Brain pericyte (primary cell): Measurements from ENCODE around the gene DYSF.

Experiments used
- DNase-seq: peaks from one replicate; pipeline ENCODE4 v3.0.0-alpha.2; 2012; ENCODE audit warnings: low read depth, low spot score

Gene DYSF

GRCh38 chr2:71571945-71572344, 118.6 kb downstream of the DYSF start:
- DNase-seq, result no peak

DNA sequence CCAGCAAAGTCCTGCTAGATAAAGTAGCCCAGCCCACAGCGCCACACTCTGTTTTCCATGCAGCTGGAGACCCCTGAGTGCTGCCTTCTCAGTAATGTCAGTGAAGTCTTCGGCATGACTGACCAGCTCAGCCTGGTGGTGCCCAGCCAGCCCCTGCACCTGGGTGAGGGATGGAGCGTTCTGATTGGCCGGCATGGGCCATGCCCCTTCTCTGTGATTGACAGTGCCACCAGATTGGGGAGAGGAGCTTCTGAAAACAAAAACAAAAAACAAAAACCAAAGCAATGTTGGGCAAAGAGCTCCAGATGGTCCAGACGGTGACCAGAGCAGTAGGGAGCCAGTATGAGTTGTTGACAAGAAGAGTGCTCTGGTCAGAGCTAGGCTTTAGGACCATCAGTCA, 122.6 kb downstream of the DYSF start:
- DNase-seq, result no peak

GRCh38 chr2:71576541-71576940, 123.2 kb downstream of the DYSF start:
- DNase-seq, result no peak

GRCh38 chr2:71577209-71577608, 123.8 kb downstream of the DYSF start:
- DNase-seq, result no peak

- no peak for DNase-seq
Observed at GRCh38 chr2:71578767-71579342, 125.5 kb downstream of the DYSF start.

- no peak for DNase-seq
Observed at GRCh38 chr2:71581026-71581425, 127.7 kb downstream of the DYSF start.

GRCh38 chr2:71583876-71584275, 130.5 kb downstream of the DYSF start:
- DNase-seq, result no peak

- DNase-seq, result no peak
Observed at GRCh38 chr2:71586471-71586870, 133.1 kb downstream of the DYSF start.

GRCh38 chr2:71587509-71588073, 134.2 kb downstream of the DYSF start:
- DNase-seq, result no peak

GRCh38 chr2:71588497-71589170, 135.3 kb downstream of the DYSF start:
- DNase-seq, result no peak

GRCh38 chr2:71589763-71590162, 136.4 kb downstream of the DYSF start:
- DNase-seq, result no peak

DNA sequence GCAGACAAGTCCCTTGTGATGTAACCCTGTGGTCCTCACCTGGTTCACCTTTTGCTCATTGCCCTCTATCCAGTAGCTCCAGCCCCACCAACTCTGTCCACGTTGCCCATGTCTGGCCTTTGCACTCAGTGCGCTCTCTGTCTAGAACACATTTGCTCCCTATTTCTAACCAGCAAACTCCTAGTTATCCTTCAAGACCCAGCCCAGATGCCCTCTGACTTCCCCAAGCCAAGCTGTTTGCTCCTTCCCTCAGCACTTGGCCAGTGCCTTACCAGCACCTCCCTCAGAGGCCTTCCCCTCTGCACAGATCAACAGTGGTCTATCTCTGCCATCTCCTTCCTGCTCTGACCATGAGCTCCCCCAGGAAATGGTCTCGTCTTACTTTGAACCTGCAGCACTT, 137.7 kb downstream of the DYSF start:
- no peak for DNase-seq

- no peak for DNase-seq
Observed at GRCh38 chr2:71592181-71592711, 138.9 kb downstream of the DYSF start.

DNA sequence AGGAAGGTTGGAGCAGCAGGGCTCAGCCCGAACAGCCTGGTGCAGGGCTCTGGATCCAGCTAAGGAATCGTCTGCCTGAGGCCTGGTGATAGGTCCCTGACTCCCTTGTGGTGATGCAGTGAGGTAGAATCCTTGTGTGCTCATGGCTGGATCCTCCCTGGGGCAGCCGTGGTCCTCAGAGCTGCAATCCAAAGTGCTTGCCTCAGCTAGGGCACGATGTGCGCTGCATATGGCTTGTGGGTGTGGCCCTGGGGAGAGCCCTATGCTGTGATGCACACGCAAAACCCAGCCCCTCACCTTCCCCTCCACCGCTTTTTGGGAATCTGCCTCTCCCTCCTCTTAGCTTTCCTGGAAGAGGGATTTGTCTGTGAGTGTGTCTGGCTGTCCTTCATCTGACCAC, 142.2 kb downstream of the DYSF start:
- DNase-seq, result no peak

DNA sequence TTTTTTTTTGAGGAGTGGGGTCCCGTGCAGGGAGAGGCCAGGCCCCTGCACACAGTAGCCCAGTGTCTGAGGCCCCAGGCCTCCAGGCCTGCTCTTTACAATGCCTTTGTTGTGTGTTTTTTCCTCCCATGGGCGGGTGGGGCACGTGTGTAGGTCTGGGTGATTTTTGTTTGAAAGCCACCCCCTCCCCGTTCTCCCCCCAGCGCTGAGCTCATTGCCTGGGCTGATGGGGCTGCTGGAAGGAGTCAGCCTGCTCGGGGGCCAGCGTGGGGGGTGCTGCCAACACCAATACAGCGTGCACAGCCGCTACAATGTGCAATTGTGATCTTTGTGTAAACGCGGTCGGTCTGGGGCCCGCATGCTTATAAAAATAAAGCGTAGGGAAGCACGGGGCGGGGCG, 142.7 kb downstream of the DYSF start:
- no peak for DNase-seq

DNA sequence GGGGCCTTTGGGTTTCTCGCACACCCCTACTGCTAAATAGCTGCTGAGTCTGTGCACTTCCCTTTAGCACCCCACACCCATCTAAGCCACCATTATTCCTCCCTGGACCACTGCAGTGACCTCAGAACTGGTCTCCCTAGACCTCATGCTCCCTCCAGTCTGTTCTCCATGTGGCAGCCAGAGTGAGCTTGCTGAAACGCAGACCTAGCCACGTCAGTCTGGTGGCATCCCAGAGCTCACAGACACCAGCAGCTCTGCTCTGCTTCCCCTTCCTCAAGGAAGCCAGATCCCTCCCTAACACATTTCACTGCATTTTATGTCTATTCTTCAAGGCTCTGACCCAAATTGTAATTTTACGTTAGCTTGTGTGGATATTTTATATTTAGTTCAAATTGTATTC, 144.4 kb downstream of the DYSF start:
- DNase-seq, result no peak

- no peak for DNase-seq
Observed at GRCh38 chr2:71598526-71598925, 145.2 kb downstream of the DYSF start.

DNA sequence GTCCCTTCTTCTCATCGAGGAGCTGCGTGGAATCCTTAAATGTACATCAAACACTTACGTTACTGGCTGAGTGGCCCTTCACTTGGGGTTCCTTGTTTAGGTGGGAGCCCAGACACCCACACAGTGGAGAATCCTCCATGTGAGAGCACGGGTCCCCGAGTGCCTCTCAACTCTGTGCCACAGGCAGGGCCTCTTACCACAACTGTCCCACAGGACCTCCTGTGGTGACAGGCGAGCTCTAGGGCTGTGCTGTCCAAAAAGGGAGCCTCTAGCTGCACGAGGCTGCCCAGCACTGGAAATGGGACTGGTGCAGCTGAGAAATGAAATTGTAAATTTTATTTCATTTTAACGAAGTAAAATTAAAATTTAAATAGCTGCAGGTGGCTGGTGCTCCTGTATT, 145.7 kb downstream of the DYSF start:
- DNase-seq, result no peak

- no peak for DNase-seq
Observed at GRCh38 chr2:71599646-71600236, 146.4 kb downstream of the DYSF start.

DNA sequence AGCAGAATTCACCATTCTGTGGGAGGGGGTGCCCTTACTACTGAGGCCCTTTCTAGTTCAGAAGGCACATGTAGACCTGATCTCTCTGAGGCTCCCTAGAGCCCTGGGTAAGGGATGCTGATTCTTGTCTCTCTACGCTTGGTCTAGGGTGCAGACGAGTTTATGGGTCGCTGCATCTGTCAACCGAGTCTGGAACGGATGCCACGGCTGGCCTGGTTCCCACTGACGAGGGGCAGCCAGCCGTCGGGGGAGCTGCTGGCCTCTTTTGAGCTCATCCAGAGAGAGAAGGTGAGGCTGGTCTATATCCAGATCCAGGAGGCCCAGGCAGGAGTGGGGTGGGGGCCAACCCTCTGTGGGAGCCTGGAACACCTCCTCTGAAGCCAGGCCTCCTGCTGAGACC, 147.2 kb downstream of the DYSF start:
- no peak for DNase-seq

GRCh38 chr2:71601136-71602114, 148.1 kb downstream of the DYSF start:
- no peak for DNase-seq

DNA sequence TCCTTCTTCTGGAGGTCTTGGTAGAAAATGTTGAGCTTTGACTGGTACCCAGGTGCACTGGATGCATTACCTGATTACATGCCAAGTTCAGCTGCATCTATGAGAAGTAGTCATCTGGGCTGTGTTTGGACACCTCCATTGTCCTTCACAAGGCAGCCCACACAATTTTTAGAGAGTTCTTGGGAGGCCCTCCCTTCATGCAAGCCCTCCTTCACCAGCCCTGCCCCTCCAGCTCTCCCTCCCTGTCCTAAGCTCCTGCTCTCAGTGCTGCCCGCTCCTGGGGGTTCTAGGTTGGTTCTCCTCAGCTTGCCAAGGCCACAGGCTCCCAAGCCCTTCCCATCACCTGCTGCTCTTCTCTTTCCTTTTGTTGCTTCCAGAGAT, 148.7 kb downstream of the DYSF start:
- no peak for DNase-seq
